KOPT-K1 (cell line): ENCODE results near the gene PRAMEF11.
"Not testable (repeated sequence)": the region's sequence is repeated elsewhere in the genome, so short reads cannot be mapped to it uniquely, and the experiment has no call there.

ENCODE experiments used
- H3K27ac ChIP-seq: fragments of 200-600 bp; sonication (generic); 2 replicates; pipeline ENCODE4 v1.5.1; 2016; ENCODE audit warnings: antibody characterized with exemption, mild to moderate bottlenecking, low read depth, low read length; ENCODE audit not compliant: poor library complexity, severe bottlenecking
- H3K36me3 ChIP-seq: fragments of 200-600 bp; sonication (generic); 2 replicates; pipeline ENCODE4 v1.5.1; 2017; ENCODE audit warnings: antibody characterized with exemption, mild to moderate bottlenecking, low read length, moderate library complexity; ENCODE audit not compliant: insufficient read depth
- H3K9me3 ChIP-seq: fragments of 200-600 bp; sonication (generic); 2 replicates; pipeline ENCODE4 v1.5.1; 2017; ENCODE audit warnings: antibody characterized with exemption, low read length, mild to moderate bottlenecking; ENCODE audit not compliant: insufficient read depth, poor library complexity, severe bottlenecking

PRAMEF11 gene

DNA sequence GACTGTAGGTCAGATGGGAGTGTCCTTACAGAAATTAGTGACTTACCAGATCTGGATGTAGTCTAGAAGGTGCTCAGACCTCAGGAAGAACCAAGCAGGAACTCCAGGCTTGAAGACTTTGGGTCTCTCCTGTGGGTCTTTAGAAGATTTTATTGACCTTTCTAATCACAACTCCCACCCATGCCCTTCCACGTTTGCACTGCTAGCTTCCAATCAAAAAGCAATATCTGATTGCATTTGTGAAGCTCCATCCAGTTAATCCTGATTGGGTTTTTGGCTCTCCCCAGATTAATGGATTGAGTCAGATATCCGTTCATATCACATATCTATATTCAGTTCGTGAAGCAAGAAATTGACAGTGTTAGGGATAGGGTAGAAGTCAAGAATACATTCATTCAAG, at the start of gene PRAMEF11:
PRAMEF11 (minus strand) TSS at position 101 of the 400 bp plus-strand sequence. CDS start 2,621 bp downstream, outside the sequence.
- H3K27ac ChIP-seq, H3K36me3 ChIP-seq, H3K9me3 ChIP-seq: not testable (repeated sequence)

DNA sequence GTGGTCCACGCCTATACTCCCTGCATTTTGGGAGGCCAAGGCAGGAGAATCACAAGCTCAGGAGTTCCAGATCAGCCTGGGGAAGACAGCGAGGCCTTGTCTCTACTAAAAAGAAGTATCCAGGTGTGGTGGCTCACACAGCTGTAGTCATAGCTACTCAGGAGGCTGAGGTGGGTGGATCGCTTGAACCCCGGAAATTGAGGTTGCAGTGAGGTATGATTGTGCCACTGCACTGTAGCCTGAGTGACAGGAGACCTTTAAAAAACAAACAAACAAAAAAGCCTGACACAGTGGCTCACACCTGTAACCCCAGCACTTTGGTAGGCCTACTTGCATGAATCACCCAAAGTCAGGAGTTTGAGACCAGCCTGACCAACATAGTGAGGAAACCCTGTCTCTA, 47.2 kb upstream of the PRAMEF11 start:
- H3K36me3 ChIP-seq, H3K27ac ChIP-seq, H3K9me3 ChIP-seq: not testable (repeated sequence)

DNA sequence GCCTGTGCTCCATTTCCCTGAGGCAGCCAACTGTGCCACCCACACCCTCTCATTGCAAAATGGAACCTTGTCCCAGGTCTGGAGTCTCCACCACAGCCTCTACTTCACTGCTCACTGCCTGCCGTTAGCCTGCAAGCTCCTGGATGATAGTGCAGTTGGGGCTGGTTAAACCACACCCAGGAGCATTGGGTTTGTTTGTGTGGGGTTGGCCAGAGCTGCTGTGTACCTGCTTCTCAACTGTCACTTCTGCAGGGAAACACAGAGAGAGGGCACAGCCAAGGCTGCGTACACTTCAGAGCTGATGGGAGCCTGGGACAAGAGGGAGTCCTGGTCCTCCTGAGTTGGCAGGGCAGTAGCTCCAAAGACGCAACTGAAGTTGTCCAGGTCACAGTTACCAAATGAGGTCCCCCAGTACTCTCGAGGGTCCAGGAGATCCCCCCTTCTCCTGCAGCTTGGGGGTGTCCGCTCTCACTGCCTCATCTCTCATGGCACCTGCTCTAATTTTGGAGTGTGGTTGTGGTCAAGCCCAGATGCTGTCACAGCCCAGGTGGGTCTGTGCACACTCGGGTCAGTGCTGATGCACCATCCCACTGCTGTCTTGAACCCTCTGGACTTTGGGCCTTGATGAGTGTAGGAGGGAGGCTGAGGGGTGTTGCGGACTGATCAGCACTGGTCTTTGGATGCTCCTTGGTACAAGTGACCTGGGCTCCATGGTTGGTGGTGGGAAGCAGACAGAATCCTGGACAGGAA, 32.1 kb upstream of the PRAMEF11 start:
- not testable (repeated sequence) for H3K36me3 ChIP-seq, H3K9me3 ChIP-seq, H3K27ac ChIP-seq

DNA sequence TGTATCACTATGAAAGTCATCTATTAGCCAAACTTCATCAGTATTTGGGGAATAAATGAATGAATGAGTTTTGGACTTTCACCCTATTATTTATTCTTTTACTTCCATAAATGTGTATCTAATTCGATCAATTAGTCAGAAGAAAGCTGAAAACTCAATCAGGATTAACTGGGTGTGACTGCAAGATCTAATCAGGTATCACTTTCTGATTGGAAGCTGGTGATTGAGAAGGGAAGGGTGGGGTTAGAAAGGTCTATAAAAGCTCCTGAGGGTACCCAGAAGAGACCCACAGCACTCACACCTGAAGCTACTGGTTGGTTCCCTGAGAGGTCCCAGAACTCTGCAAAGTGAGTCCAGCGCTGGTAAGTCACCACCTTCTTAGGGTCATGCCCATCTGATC, 25.6 kb upstream of the PRAMEF11 start, which contains the start of gene PRAMEF2:
PRAMEF2 (plus strand) TSS at position 301 of the 400 bp plus-strand sequence. CDS start 1,924 bp downstream, outside the sequence.
- H3K27ac ChIP-seq, H3K9me3 ChIP-seq, H3K36me3 ChIP-seq: not testable (repeated sequence)

DNA sequence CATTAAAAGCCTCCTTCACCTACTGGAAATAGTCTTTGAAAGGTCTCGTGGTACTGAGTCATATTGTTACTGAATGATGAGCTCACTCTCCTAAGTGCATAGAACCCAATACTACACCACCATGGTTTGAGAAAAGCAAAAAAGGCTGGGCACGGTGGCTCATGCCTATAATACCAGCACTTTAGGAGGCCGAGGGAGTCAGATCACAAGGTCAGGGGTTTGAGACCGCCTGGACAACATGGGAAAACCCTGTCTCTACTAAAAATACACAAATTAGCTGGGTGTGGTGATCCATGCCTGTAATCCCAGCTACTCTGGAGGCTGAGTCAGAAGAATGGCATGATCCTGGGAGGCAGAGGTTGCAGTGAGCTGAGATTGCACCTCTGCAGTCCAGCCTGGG, 20.6 kb upstream of the PRAMEF11 start:
- H3K36me3 ChIP-seq = no peaks in the 10 kb centered on the region
- no peak overlapping the region for H3K27ac ChIP-seq
- no peaks in the 10 kb centered on the region for H3K9me3 ChIP-seq

DNA sequence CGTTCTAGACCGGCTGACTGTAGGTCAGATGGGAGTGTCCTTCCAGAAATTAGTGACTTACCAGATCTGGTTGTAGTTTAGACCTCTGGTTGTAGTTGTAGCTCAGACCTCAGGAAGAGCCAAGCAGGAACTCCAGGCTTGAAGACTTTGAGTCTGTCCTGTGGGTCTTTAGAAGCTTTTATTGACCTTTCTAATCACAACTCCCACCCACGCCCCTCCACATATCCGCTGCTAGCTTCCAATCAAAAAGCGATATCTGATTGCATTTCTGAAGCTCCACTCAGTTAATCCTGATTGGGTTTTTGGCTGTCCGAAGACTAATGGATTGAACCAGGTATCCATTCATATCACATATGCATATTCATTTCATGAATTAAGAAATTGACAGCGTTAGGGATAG, 17.4 kb upstream of the PRAMEF11 start, which contains the start of gene HNRNPCL1:
HNRNPCL1 (minus strand) TSS at position 101 of the 400 bp plus-strand sequence. CDS start 431 bp downstream, outside the sequence.
- not testable (repeated sequence) for H3K36me3 ChIP-seq, H3K9me3 ChIP-seq, H3K27ac ChIP-seq

DNA sequence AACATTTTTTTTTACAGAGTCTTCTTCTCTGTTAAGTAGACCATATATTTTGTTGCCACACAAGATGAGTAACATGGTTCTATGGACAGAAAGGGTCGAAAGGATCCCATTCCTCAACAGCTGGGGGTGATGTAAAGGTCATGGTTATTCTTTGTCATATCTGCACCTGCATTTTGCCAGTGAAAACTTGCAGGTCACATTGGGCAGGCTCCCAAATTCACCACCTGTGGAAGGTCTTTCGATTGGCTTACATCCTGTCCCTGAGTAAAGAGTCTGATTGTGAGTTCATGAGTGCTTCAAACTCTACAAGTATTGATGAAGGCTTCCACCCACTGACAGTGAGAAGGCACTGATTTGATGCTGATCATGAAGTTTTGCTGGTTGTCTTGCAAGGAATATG, 2.0 kb upstream of the PRAMEF11 start:
- H3K27ac ChIP-seq, H3K9me3 ChIP-seq, H3K36me3 ChIP-seq: not testable (repeated sequence)

DNA sequence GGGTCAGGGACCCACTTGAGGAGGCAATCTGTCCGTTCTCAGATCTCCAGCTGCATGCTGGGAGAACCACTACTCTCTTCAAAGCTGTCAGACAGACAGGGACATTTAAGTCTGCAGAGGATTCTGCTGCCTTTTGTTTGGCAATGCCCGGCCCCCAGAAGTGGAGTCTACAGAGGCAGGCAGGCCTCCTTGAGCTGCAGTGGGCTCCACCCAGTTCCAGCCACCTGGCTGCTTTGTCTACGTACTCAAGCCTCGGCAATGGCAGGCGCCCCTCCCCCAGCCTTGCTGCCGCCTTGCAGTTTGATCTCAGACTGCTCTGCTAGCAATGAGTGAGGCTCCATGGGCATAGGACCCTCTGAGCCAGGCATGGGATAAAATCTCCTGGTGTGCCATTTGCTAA, 12.1 kb downstream of the PRAMEF11 start:
- H3K27ac ChIP-seq, H3K36me3 ChIP-seq, H3K9me3 ChIP-seq: not testable (repeated sequence)

DNA sequence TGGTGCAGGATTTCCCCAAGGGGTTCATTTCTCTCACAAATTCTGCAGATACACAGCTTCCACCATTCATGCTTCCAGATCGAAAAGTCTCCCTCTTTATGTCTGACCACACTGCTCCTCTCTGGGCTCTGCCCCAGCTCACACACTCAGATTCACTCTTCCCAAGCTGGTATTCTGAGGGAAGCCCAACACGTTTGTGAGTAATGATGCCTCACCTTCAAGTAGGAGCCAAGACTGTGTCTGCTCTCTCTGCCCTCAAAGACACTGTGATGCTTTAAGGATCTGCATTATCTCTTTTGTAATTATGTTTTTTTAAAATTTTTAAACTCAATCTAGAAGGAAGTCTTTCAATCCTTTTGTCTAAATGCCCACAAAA, 19.8 kb downstream of the PRAMEF11 start:
- Histone ChIP-seq H3K9me3 (no peaks in the 10 kb centered on the region), H3K27ac (no peak overlapping the region), H3K36me3 (no peaks in the 10 kb centered on the region)

DNA sequence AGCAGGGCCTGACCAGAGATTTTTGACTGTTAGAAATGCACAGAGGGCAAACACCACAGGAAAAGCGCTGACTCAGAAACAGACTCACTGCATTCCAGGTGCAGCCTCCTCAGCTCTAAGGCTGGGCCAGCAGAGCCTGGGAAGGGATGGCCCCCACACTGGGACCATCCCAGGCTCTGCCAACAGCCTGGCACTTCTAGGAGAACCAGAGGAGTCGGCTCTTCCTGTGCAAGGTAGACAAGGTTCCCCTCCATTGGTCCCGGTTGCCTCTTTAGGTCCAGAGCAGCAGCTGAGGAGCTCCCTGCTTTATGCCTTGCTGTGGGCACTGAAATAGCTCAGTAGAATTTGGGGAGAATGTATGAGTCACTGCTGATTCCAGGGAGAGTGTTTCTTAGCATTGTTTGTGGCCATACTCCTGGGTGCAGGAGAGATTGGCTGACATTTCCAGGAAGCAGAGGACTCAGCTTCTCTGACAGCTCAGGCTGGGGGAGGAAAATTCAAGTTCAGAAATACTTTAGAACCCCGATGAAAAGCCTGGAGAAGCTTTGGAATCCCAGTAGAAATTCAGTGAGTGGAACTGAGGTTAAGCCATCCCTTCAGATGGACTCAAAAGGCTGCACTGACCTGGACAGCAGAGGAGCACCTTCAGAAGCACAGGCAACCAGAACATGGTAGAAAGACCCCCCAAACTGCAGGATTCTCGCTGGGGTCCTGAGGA, 20.4 kb downstream of the PRAMEF11 start:
- H3K9me3 ChIP-seq = no peaks in the 10 kb centered on the region
- no peak overlapping the region for H3K27ac ChIP-seq
- H3K36me3 ChIP-seq = no peaks in the 10 kb centered on the region

DNA sequence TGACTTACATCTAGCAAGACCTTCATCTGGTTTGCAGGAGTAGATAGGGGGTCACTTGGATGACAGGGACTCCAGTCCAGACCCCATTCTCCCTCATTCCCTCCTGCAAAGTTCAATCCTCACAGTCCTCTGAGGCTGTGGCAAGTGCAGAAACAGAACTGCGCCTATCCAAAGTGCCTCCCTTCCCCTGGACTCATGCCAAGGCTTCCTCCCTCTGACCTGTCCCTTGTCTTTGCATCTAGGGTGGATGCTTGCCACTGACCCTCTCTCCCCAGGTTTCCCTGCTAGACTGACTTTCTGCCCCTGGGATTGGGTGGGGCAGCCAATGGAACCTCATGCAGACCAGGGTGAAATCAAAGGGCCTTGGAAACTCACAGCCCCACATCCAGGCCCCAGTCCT, 21.3 kb downstream of the PRAMEF11 start:
- no peak overlapping the region for H3K27ac ChIP-seq
- H3K36me3 ChIP-seq = no peaks in the 10 kb centered on the region
- peaks cover 4% of the 10 kb centered on the region for H3K9me3 ChIP-seq

DNA sequence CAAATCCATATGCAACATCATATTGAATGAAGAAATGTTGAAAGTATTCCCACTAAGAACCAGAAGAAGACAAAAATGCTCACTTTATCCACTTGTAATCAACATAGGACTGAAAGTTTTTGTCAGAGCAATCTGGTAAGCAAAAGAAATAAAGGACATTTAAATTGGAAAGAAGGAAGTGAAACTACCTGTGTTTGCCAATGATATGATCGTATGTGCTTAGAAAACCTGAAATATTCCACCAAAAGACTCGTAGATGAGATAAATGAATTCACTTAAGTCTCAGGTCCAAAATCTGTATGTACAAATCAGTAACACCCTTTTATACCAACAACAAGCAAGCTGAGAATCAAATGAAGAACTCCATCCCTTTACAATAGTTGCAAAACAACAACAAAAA, 31.5 kb downstream of the PRAMEF11 start:
- Histone ChIP-seq H3K9me3 (no peaks in the 10 kb centered on the region), H3K36me3 (no peaks in the 10 kb centered on the region), H3K27ac (no peak overlapping the region)

DNA sequence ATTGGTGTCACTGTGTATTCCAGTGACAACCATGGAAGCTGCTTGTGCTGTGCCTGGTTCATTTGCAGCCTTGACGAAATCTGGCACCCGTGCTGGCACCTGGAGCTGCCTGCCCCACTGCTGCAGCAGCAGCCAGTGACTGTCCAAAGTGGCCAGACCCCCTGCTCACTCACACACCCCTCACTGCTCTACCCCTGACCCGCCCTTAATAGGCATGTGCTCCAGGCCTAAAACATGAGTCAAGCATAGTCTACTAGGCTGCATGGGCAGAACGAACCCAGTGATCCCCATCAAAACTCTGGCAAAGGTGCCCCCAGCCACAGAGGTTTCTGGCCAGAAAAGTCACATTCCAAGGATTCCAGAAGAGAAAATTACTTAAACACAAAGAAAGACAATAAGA, 32.3 kb downstream of the PRAMEF11 start:
- Histone ChIP-seq H3K9me3 (no peaks in the 10 kb centered on the region), H3K27ac (no peak overlapping the region)

DNA sequence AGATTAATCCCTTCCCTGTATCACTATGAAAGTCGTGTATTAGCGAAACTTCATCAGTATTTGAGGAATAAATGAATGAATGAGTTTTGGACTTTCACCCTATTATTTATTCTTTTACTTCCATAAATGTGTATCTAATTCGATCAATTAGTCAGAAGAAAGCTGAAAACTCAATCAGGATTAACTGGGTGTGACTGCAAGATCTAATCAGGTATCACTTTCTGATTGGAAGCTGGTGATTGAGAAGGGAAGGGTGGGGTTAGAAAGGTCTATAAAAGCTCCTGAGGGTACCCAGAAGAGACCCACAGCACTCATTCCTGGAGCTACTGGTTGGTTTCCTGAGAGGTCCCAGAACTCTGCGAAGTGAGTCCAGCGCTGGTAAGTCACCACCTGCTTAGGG, 40.1 kb downstream of the PRAMEF11 start, which contains the start of gene PRAMEF1:
PRAMEF1 (plus strand) TSS at position 301 of the 400 bp plus-strand sequence. CDS start 1,831 bp downstream, outside the sequence.
- not testable (repeated sequence) for H3K36me3 ChIP-seq, H3K9me3 ChIP-seq, H3K27ac ChIP-seq

More for the DNA sequence above, 32.3 kb downstream of the PRAMEF11 start:
- no peaks in the 10 kb centered on the region for H3K36me3 ChIP-seq

DNA sequence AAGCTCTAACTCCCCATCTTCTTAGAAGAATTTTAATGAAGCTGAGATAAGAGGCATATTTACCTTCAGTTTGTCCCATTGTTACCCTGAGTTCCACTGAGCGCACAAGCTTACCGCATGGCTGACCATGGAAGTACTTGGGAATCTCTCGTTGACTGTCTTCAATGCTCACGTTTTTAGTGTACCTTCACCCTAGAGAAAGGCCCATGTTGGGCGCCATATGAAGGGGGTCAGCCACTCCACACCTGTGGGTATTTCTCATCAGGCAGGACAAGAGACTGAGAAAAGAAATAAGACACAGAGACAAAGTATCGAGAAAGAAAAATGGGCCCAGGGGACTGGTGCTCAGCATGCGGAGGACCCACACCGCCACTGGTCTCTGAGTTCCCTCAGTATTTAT, 46.5 kb downstream of the PRAMEF11 start:
- not testable (repeated sequence) for H3K36me3 ChIP-seq, H3K27ac ChIP-seq
- peaks cover 17% of the 10 kb centered on the region for H3K9me3 ChIP-seq
